ENCODE data around the gene ACKR4.

Gene ACKR4

DNA sequence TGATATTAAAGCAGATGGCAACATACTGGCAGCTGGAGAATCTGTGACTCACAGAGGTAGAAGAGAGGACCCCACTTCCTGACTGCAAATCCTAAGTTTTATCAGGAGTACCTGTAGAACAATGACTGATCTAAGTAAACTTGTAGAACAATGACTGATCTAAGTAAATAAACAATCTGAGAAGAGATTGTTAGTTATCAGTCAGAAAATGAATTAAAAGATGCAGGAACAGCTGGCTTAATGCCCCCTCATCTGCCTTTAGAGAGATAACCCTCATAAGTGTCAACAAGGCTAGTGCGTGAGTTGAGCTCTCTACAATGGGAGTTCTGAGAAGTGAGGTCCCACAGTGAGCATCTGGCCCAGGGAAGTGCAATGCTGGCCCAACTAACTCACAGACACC is 48.0 kb downstream of the ACKR4 start:
- DNase-seq = no peak

DNA sequence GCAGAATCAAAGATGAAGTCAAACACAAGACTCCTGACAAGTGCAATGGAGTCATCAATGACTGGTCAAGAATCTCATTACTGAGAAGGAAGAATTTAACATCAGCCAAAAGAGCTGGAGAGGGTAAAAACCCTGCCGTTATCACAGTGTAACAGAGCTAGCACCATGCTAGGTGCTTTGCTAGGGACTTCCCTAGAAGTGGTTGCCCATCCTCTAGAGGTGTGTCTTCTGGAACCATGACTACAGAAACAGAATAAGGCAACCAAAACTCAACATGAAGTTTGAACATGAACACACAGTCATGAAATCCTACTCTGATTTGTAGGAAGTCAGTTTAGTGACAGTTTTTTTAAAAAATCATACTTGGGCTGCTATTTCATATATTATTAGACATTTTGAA is 53.1 kb downstream of the ACKR4 start:
- H3K9me3 ChIP-seq (ENCODE audit: severe bottlenecking) = no peaks in the 10 kb centered on the region
- H3K27ac ChIP-seq = no peak overlapping the region
- H3K4me3 ChIP-seq (ENCODE audit: low read depth, low read length) = no peak overlapping the region
- H3K36me3 ChIP-seq = no peaks in the 10 kb centered on the region
- TF ChIP-seq, protein P1, sequence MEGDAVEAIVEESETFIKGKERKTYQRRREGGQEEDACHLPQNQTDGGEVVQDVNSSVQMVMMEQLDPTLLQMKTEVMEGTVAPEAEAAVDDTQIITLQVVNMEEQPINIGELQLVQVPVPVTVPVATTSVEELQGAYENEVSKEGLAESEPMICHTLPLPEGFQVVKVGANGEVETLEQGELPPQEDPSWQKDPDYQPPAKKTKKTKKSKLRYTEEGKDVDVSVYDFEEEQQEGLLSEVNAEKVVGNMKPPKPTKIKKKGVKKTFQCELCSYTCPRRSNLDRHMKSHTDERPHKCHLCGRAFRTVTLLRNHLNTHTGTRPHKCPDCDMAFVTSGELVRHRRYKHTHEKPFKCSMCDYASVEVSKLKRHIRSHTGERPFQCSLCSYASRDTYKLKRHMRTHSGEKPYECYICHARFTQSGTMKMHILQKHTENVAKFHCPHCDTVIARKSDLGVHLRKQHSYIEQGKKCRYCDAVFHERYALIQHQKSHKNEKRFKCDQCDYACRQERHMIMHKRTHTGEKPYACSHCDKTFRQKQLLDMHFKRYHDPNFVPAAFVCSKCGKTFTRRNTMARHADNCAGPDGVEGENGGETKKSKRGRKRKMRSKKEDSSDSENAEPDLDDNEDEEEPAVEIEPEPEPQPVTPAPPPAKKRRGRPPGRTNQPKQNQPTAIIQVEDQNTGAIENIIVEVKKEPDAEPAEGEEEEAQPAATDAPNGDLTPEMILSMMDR (IDR thresholded peaks at IDR 0.05; ENCODE audit: low read depth, low read length) = no peak
- no peaks in the 10 kb centered on the region for H3K27me3 ChIP-seq (ENCODE audit: insufficient read depth, low read depth, severe bottlenecking)
- DNase-seq = no peak

More for the DNA sequence above, 48.0 kb downstream of the ACKR4 start:
- H3K27ac ChIP-seq = no peak overlapping the region
- H3K27me3 ChIP-seq (ENCODE audit: insufficient read depth, low read depth, severe bottlenecking) = no peaks in the 10 kb centered on the region
- TF ChIP-seq, protein P1 (IDR thresholded peaks at IDR 0.05; ENCODE audit: low read depth, low read length) = no peak
- H3K9me3 ChIP-seq (ENCODE audit: severe bottlenecking) = no peaks in the 10 kb centered on the region
- no peaks in the 10 kb centered on the region for H3K36me3 ChIP-seq
- no peak overlapping the region for H3K4me3 ChIP-seq (ENCODE audit: low read depth, low read length)
